Colonic mucosa (tissue), 4 donors: ENCODE measurements around the gene FMN2. TPM values are rescaled to one million over a fixed set of nuclear protein-coding genes. Genes with fewer than 3 reads are reported as not detected.

Experiments used
- DNase-seq: peaks from one replicate; pipeline ENCODE4 v3.0.0-alpha.2; 2020
- H3K27ac ChIP-seq: fragments of 200-600 bp; one replicate; pipeline ENCODE4 v1.8.0; 2021
- H3K27me3 ChIP-seq: fragments of 200-600 bp; one replicate; pipeline ENCODE4 v1.8.0; 2021
- H3K36me3 ChIP-seq: fragments of 200-600 bp; one replicate; pipeline ENCODE4 v1.8.0; 2021
- H3K4me1 ChIP-seq: fragments of 200-600 bp; one replicate; pipeline ENCODE4 v1.8.0; 2021; ENCODE audit warnings: mild to moderate bottlenecking
- H3K4me3 ChIP-seq: fragments of 200-600 bp; one replicate; pipeline ENCODE4 v1.8.0; 2021
- H3K9ac ChIP-seq, 2 donors: one replicate each; pipeline ENCODE4 v1.7.0; 2013; ENCODE audit warnings: control low read depth in 2 of 2, low read depth in 2 of 2, low read length in 2 of 2
- H3K9me3 ChIP-seq: fragments of 200-600 bp; one replicate; pipeline ENCODE4 v1.8.0; 2021
- intact Hi-C: fragments of 100-400 bp; cut with DNase I; formaldehyde crosslinking; loops from one replicate; pipeline ENCODE4 v1.14.1; 2022
- total RNA-seq, 2 donors: library from RNA; stranded (reverse); fragmentation: NEBNext Ultra II Directional in 1 of 2; extraction: Animal tissue kit (Norgen Biotek cat#: 25700) in 1 of 2; gene quantifications; one replicate each; pipeline ENCODE4 v1.2.1, GENCODE V29; 2021
- TF ChIP-seq, protein P1 (sequence below): fragments of 200-600 bp; IDR thresholded peaks from one replicate; pipeline ENCODE4 v1.8.0; 2022; ENCODE audit warnings: antibody characterized with exemption, mild to moderate bottlenecking
- donor health status: healthy.
- donor health status: DM: no; HTN: no; CAD: no.
- donor health status: DM: no; HTN: no; CAD: no.

Gene FMN2
- total RNA-seq, 2 donors from 2014 or later = 0.62 to 3.0 TPM

DNA sequence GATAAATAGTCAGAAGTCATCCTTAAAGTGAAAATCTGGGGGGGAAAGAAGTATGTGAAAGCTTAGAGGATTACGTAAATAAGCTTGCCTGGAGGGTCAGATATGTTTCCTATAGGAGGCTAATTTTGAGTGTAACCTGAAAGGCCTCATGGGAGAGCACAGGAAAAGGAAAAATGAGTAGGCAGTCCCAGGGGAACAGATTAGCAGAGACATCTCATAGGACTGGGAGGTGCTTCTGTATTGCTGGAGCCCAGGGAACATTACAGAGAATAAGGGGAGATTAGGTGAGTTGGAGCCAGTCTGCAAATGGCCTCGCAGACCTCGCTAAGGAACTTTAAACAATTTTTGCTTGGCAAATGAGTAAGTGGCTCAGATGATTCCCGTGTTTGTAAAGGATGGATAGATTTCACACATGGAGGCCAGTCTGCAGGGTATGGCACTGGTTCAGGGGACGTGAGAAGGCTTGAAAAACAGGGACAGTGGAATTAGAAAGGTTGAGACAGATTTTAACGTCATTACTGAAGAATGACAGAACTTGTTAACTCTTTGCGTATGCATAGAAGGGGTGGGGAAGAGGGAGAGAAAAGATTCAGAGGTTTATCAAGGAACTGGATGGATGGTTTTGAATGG, 371.2 kb downstream of the FMN2 start:
- intact Hi-C loops = no loop called here
- TF ChIP-seq, protein P1, sequence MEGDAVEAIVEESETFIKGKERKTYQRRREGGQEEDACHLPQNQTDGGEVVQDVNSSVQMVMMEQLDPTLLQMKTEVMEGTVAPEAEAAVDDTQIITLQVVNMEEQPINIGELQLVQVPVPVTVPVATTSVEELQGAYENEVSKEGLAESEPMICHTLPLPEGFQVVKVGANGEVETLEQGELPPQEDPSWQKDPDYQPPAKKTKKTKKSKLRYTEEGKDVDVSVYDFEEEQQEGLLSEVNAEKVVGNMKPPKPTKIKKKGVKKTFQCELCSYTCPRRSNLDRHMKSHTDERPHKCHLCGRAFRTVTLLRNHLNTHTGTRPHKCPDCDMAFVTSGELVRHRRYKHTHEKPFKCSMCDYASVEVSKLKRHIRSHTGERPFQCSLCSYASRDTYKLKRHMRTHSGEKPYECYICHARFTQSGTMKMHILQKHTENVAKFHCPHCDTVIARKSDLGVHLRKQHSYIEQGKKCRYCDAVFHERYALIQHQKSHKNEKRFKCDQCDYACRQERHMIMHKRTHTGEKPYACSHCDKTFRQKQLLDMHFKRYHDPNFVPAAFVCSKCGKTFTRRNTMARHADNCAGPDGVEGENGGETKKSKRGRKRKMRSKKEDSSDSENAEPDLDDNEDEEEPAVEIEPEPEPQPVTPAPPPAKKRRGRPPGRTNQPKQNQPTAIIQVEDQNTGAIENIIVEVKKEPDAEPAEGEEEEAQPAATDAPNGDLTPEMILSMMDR = no peak
- Histone ChIP-seq H3K4me1 (no peaks in the 10 kb centered on the region), H3K27ac (no peak overlapping the region), H3K27me3 (no peaks in the 10 kb centered on the region), H3K4me3 (no peak overlapping the region), H3K9me3 (no peaks in the 10 kb centered on the region), H3K36me3 (no peaks in the 10 kb centered on the region), H3K9ac (no peak overlapping the region)
- no peak for DNase-seq

DNA sequence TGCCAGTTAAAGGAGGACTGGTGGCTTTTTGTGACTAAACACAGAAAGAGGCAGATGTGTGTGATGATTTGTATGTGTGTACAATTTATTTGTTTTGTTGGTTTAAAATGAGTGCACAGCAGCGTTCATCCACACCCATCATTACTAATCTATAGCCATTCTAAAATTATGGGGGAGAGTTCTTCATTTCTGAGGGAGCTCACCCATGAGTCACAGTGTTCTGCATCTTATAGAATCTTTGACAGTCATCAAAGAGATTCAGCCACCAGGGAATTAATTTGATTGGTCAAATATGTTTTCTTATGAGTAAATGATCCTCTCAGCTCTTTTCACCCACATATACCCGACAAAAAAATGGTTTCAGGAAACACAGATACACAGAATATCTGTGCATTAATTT, 372.4 kb downstream of the FMN2 start:
- H3K4me1 ChIP-seq = no peaks in the 10 kb centered on the region
- no peak overlapping the region for H3K4me3 ChIP-seq
- intact Hi-C loops = no loop called here
- H3K27ac ChIP-seq = no peak overlapping the region
- H3K27me3 ChIP-seq = no peaks in the 10 kb centered on the region
- H3K9me3 ChIP-seq = no peaks in the 10 kb centered on the region
- no peak overlapping the region for H3K9ac ChIP-seq
- no peak for DNase-seq
- no peaks in the 10 kb centered on the region for H3K36me3 ChIP-seq
- TF ChIP-seq, protein P1 = no peak

DNA sequence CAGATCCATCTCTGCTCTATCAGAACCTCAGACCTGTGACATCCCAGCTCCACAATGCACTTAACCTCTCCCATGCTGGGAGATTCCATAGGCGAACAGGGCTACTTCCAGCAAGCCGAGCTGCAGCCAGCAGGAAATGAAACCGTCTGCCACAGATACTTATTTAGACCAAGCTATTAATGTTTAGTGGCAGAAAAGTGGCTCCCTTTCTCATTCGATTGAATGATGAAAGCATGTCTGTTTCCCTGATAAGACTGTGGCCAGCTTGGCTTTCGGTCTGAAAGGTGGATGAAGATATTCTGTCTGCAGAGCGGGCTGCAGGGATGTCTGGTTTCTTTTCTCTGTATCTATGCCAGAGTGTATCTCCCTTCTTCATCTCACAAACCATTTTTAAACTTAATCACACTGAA, 373.9 kb downstream of the FMN2 start:
- no peaks in the 10 kb centered on the region for H3K27me3 ChIP-seq
- H3K4me3 ChIP-seq = no peak overlapping the region
- no peaks in the 10 kb centered on the region for H3K4me1 ChIP-seq
- no peak for DNase-seq
- no peak overlapping the region for H3K27ac ChIP-seq
- TF ChIP-seq, protein P1 = no peak
- H3K36me3 ChIP-seq = no peaks in the 10 kb centered on the region
- no peak overlapping the region for H3K9ac ChIP-seq
- intact Hi-C loops = no loop called here
- no peaks in the 10 kb centered on the region for H3K9me3 ChIP-seq

DNA sequence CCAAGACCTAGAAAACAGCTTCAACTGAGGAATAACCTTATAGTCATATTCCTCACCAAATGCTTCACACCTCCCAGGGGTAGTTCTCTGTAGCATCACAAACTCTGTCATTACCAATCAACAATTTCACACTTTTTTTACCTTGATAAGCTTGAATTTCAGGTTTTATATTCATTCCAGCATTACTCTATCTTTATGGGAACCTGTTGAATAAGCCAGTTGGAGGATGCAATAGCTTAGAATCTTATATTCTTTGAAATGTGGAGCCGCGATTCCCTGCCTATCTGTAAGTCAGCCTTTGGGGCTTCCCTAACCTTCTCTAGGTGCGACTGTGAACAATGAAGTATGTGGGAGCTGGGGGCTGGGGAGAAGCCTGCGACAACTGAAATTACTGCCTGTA, 374.8 kb downstream of the FMN2 start:
- intact Hi-C loops = no loop called here
- Histone ChIP-seq H3K27me3 (no peaks in the 10 kb centered on the region), H3K4me3 (no peak overlapping the region), H3K9ac (no peak overlapping the region), H3K4me1 (no peaks in the 10 kb centered on the region), H3K36me3 (no peaks in the 10 kb centered on the region), H3K27ac (no peak overlapping the region), H3K9me3 (no peaks in the 10 kb centered on the region)
- DNase-seq = no peak
- TF ChIP-seq, protein P1 = no peak

DNA sequence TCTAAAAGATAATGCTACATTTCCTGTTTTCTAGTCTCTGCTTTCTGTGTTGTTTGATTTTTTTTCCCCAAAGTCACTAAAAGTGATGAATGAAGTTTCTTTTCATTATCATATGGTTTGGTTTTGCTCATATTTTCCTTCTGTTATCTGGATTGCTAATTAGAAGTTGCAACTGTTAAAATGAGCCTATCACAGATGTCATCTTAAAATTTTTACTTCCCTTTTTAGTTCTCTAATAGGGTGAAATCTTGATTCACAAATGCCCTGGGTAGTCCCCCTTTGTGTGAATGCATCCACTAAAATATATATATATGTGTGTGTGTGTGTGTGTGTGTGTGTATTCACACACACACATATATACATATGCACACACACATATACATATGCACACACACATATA, 376.2 kb downstream of the FMN2 start:
- H3K9ac ChIP-seq = no peak overlapping the region

More for the DNA sequence above, 376.2 kb downstream of the FMN2 start:
- intact Hi-C loops = no loop called here
- no peaks in the 10 kb centered on the region for H3K36me3 ChIP-seq
- DNase-seq = no peak
- TF ChIP-seq, protein P1 = no peak
- H3K4me1 ChIP-seq = no peaks in the 10 kb centered on the region
- H3K9me3 ChIP-seq = no peaks in the 10 kb centered on the region
- H3K4me3 ChIP-seq = no peak overlapping the region
- H3K27me3 ChIP-seq = no peaks in the 10 kb centered on the region
- H3K27ac ChIP-seq = no peak overlapping the region
